ENCODE results near the gene CDK17. TPM values are rescaled to one million over a fixed set of nuclear protein-coding genes. Genes with fewer than 3 reads are reported as not detected.
A peak's percentile ranks its signal among the peaks of the same experiment; 100 is the strongest.

The CDK17 gene
- total and polyA plus RNA-seq, 2 donors (not counting 1 experiment from before 2014, with no cell fraction given): 15.6 to 87.8 TPM

DNA sequence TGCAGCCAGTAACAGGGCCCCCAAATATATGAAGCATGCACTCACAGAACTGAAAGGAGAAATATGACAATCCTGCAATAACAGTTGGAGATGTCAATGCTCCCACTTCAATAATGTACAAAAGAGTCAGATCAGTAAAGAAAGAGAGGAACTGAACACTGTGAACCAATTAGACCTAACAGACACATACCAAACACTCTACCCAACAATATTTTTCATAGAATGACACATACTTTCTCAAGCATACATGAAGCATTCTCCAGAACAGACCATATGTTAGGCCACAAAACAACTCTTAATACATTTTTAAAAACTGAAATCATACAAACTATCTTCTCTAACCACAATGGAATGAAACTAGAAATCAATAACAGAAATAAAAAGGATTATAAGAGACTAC lies 125.9 kb downstream of the CDK17 start:
- TF ChIP-seq, protein P1, sequence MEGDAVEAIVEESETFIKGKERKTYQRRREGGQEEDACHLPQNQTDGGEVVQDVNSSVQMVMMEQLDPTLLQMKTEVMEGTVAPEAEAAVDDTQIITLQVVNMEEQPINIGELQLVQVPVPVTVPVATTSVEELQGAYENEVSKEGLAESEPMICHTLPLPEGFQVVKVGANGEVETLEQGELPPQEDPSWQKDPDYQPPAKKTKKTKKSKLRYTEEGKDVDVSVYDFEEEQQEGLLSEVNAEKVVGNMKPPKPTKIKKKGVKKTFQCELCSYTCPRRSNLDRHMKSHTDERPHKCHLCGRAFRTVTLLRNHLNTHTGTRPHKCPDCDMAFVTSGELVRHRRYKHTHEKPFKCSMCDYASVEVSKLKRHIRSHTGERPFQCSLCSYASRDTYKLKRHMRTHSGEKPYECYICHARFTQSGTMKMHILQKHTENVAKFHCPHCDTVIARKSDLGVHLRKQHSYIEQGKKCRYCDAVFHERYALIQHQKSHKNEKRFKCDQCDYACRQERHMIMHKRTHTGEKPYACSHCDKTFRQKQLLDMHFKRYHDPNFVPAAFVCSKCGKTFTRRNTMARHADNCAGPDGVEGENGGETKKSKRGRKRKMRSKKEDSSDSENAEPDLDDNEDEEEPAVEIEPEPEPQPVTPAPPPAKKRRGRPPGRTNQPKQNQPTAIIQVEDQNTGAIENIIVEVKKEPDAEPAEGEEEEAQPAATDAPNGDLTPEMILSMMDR (IDR thresholded peaks at IDR 0.05): no peak
- no peak for TF ChIP-seq EZH2 (IDR thresholded peaks at IDR 0.05; ENCODE audit: borderline replicate concordance, insufficient read depth, low read depth, low read length, poor library complexity, severe bottlenecking)

DNA sequence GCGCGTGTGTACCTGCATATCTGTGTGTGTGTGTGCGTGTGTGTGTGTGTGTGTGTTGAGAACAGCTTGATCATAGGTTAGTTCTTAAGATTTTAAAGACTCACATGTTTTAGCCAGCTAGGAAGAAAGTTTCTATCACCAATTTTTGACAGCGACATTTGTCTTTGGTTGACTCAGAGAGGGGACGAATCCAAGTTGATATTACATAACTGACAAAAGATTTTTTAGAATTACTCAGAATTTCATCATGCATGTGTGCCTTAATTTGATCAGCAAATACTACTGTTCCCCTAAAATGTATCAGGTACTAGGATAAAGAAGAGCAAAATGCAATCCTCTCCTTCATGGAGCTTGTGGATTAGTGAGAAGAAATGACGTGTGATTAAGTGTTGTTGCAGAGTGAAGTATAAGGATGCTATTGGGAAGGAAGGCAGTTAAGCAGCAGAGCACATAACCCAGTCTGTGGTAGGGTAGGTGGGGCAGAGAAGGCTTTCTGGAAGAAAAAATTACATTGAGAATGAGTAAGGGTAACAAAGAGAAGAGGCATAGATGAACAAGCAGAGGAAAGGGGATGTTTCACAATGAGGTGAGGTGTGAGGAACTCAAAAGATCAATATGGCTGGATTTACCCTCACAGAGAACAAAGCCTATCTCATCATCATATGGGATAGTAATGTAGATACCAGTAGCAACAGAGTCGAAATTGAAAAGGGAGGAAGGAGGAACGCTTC lies 128.6 kb downstream of the CDK17 start:
- Histone ChIP-seq H3K4me3 (ENCODE audit: control extremely low read depth in 1 of 5, extremely low read depth in 1 of 5, insufficient read depth in 1 of 5, low read depth in 2 of 5, low read length in 4 of 5) (no peak overlapping the region), H3K36me3 (replicated peaks in 1 of 2; ENCODE audit: control extremely low read depth in 1 of 2, control insufficient read depth in 1 of 2, extremely low read depth in 1 of 2, insufficient read depth in 2 of 2, low read length in 1 of 2) (peaks cover 23 to 54% of the 10 kb centered on the region in 2 experiments)
- no peaks in the 10 kb centered on the region for H3K9me3 Mint-ChIP-seq (ENCODE audit: insufficient read depth)

More for the DNA sequence above, 125.9 kb downstream of the CDK17 start:
- Histone ChIP-seq H3K27me3 (replicated peaks in 1 of 4; ENCODE audit: control extremely low read depth in 1 of 4, control insufficient read depth in 3 of 4, insufficient read depth in 4 of 4, low read length in 3 of 4) (no peaks in the 10 kb centered on the region), H2AFZ (ENCODE audit: insufficient read depth, low read depth, low read length, poor library complexity, severe bottlenecking) (no peak overlapping the region), H3K4me2 (replicated peaks; ENCODE audit: low read depth, low read length, poor library complexity, severe bottlenecking) (no peak overlapping the region), H3K4me1 (ENCODE audit: control insufficient read depth in 2 of 2, insufficient read depth in 2 of 2, low read length in 2 of 2) (no peaks in the 10 kb centered on the region), H4K20me1 (ENCODE audit: control insufficient read depth, insufficient read depth, low read length, poor library complexity, severe bottlenecking) (peaks cover 3% of the 10 kb centered on the region), H3K9ac (ENCODE audit: low read length) (no peak overlapping the region), H3K79me2 (ENCODE audit: control insufficient read depth, insufficient read depth, low read length) (peaks cover 5% of the 10 kb centered on the region), H3K36me3 (replicated peaks in 1 of 2; ENCODE audit: control extremely low read depth in 1 of 2, control insufficient read depth in 1 of 2, extremely low read depth in 1 of 2, insufficient read depth in 2 of 2, low read length in 1 of 2) (peaks cover 14 to 44% of the 10 kb centered on the region in 2 experiments), H3K4me3 (ENCODE audit: control extremely low read depth in 1 of 5, extremely low read depth in 1 of 5, insufficient read depth in 1 of 5, low read depth in 2 of 5, low read length in 4 of 5) (no peak overlapping the region), H3K9me3 (ENCODE audit: control extremely low read depth in 1 of 3, control insufficient read depth in 2 of 3, insufficient read depth in 1 of 3, low read length in 2 of 3) (peaks cover 0 to 1% (median 0%) of the 10 kb centered on the region in 3 donors), H3K27ac (ENCODE audit: low read length in 2 of 2) (peak overlapping the region in 1 of 2 donors; percentile 35)
- no peaks in the 10 kb centered on the region for H3K9me3 Mint-ChIP-seq (ENCODE audit: insufficient read depth)
- H3K4me3 Mint-ChIP-seq: no peak overlapping the region
- ATAC-seq (ENCODE audit: low read depth): no peak
- no peaks in the 10 kb centered on the region for H3K27me3 Mint-ChIP-seq
- H3K4me1 Mint-ChIP-seq: peaks cover 13% of the 10 kb centered on the region
- intact Hi-C loops (cut with micrococcal nuclease): loop anchor here (10.0 kb wide), 1 partner anchor 240 kb away; no protein-coding TSS in a partner anchor
- ChIA-PET POLR2A (no interaction called here), CTCF (no interaction called here)
- no peak overlapping the region for H3K27ac Mint-ChIP-seq
- no peak for DNase-seq

More for the DNA sequence above, 128.6 kb downstream of the CDK17 start:
- peaks cover 3% of the 10 kb centered on the region for H4K20me1 ChIP-seq (ENCODE audit: control insufficient read depth, insufficient read depth, low read length, poor library complexity, severe bottlenecking)
- H3K9me3 ChIP-seq (ENCODE audit: control extremely low read depth in 1 of 3, control insufficient read depth in 2 of 3, insufficient read depth in 1 of 3, low read length in 2 of 3): peaks cover 0 to 1% (median 0%) of the 10 kb centered on the region in 3 donors
- ATAC-seq (ENCODE audit: low read depth): no peak
- Mint-ChIP-seq H3K4me3 (no peak overlapping the region), H3K4me1 (peaks cover 15% of the 10 kb centered on the region), H3K27ac (peak overlapping the region; percentile 67), H3K27me3 (no peaks in the 10 kb centered on the region)
- H3K4me2 ChIP-seq (replicated peaks; ENCODE audit: low read depth, low read length, poor library complexity, severe bottlenecking): no peak overlapping the region
- no peak for DNase-seq
- no peak overlapping the region for H3K27ac ChIP-seq (ENCODE audit: low read length in 2 of 2)
- CTCF ChIA-PET: interaction anchor here (0.7 kb wide), 1 partner anchor 244 kb away, joined by 3 read pairs; no protein-coding TSS in a partner anchor
- WGBS (ENCODE audit: insufficient coverage): 100% methylated on average over 2 of the region's 8 CpGs
- intact Hi-C loops (cut with micrococcal nuclease): loop anchor here (10.0 kb wide), 1 partner anchor 243 kb away; no protein-coding TSS in a partner anchor
- H3K9ac ChIP-seq (ENCODE audit: low read length): no peak overlapping the region
- no peaks in the 10 kb centered on the region for H3K4me1 ChIP-seq (ENCODE audit: control insufficient read depth in 2 of 2, insufficient read depth in 2 of 2, low read length in 2 of 2)
- no peak overlapping the region for H2AFZ ChIP-seq (ENCODE audit: insufficient read depth, low read depth, low read length, poor library complexity, severe bottlenecking)
- TF ChIP-seq EZH2 (IDR thresholded peaks at IDR 0.05; ENCODE audit: borderline replicate concordance, insufficient read depth, low read depth, low read length, poor library complexity, severe bottlenecking): no peak
- TF ChIP-seq, protein P1 (IDR thresholded peaks at IDR 0.05): no peak
- no peaks in the 10 kb centered on the region for H3K27me3 ChIP-seq (replicated peaks in 1 of 4; ENCODE audit: control extremely low read depth in 1 of 4, control insufficient read depth in 3 of 4, insufficient read depth in 4 of 4, low read length in 3 of 4)
- H3K79me2 ChIP-seq (ENCODE audit: control insufficient read depth, insufficient read depth, low read length): no peaks in the 10 kb centered on the region
- POLR2A ChIA-PET: interaction anchor here (0.7 kb wide), 1 partner anchor 329 kb away, joined by 3 read pairs; the partner anchor contains the start of gene CCDC38

Measured in B cell (primary cell).